ENCODE data around the gene GAL.

The GAL gene

GRCh38 chr11:68695531-68695930, 11.2 kb downstream of the GAL start:
- Mint-ChIP-seq H3K4me3 (no peak overlapping the region), H3K9me3 (peaks cover 10% of the 10 kb centered on the region), H3K36me3 (ENCODE audit: low read depth) (peaks cover 1% of the 10 kb centered on the region), H3K27me3 (peaks cover 14% of the 10 kb centered on the region), H3K4me1 (peaks cover 9% of the 10 kb centered on the region), H3K27ac (no peak overlapping the region)
- no peak for DNase-seq
- no peak for ATAC-seq

GRCh38 chr11:68698993-68699392, 14.6 kb downstream of the GAL start:
- Mint-ChIP-seq H3K27me3 (peaks cover 8% of the 10 kb centered on the region), H3K4me1 (no peaks in the 10 kb centered on the region), H3K9me3 (peaks cover 10% of the 10 kb centered on the region)

GRCh38 chr11:68704887-68705286, 20.5 kb downstream of the GAL start:
- no peak overlapping the region for H3K27ac Mint-ChIP-seq
- no peak for ATAC-seq
- no peak overlapping the region for H3K4me3 Mint-ChIP-seq
- no peaks in the 10 kb centered on the region for H3K27me3 Mint-ChIP-seq
- no peak for DNase-seq
- no peaks in the 10 kb centered on the region for H3K9me3 Mint-ChIP-seq
- H3K4me1 Mint-ChIP-seq = no peaks in the 10 kb centered on the region
- H3K36me3 Mint-ChIP-seq (ENCODE audit: low read depth) = no peaks in the 10 kb centered on the region

More at GRCh38 chr11:68698993-68699392, 14.6 kb downstream of the GAL start:
- Mint-ChIP-seq H3K27ac (no peak overlapping the region), H3K36me3 (ENCODE audit: low read depth) (peaks cover 1% of the 10 kb centered on the region), H3K4me3 (no peak overlapping the region)
- ATAC-seq = no peak
- DNase-seq = no peak

- Mint-ChIP-seq H3K9me3 (no peaks in the 10 kb centered on the region), H3K4me1 (no peaks in the 10 kb centered on the region), H3K4me3 (no peak overlapping the region), H3K27ac (no peak overlapping the region), H3K27me3 (no peaks in the 10 kb centered on the region), H3K36me3 (ENCODE audit: low read depth) (no peaks in the 10 kb centered on the region)
- no peak for ATAC-seq
- DNase-seq = no peak
Measured at GRCh38 chr11:68707527-68707926, 23.2 kb downstream of the GAL start.

- H3K27me3 Mint-ChIP-seq = no peaks in the 10 kb centered on the region
Measured at GRCh38 chr11:68709062-68709461, 24.7 kb downstream of the GAL start.

GRCh38 chr11:68710409-68710808, 26.1 kb downstream of the GAL start:
- ATAC-seq = no peak
- no peaks in the 10 kb centered on the region for H3K36me3 Mint-ChIP-seq (ENCODE audit: low read depth)
- DNase-seq = no peak
- H3K4me3 Mint-ChIP-seq = no peak overlapping the region
- H3K27ac Mint-ChIP-seq = no peak overlapping the region
- H3K4me1 Mint-ChIP-seq = no peaks in the 10 kb centered on the region
- no peaks in the 10 kb centered on the region for H3K9me3 Mint-ChIP-seq
- no peaks in the 10 kb centered on the region for H3K27me3 Mint-ChIP-seq

More at GRCh38 chr11:68709062-68709461, 24.7 kb downstream of the GAL start:
- Mint-ChIP-seq H3K9me3 (no peaks in the 10 kb centered on the region), H3K36me3 (ENCODE audit: low read depth) (no peaks in the 10 kb centered on the region), H3K4me3 (no peak overlapping the region), H3K27ac (no peak overlapping the region), H3K4me1 (no peaks in the 10 kb centered on the region)
- DNase-seq (no peak), ATAC-seq (no peak)

- no peak for ATAC-seq
- H3K4me3 Mint-ChIP-seq = no peak overlapping the region
- H3K9me3 Mint-ChIP-seq = no peaks in the 10 kb centered on the region
- no peaks in the 10 kb centered on the region for H3K36me3 Mint-ChIP-seq (ENCODE audit: low read depth)
- DNase-seq = no peak
- H3K4me1 Mint-ChIP-seq = no peaks in the 10 kb centered on the region
- no peak overlapping the region for H3K27ac Mint-ChIP-seq
- no peaks in the 10 kb centered on the region for H3K27me3 Mint-ChIP-seq
Measured at GRCh38 chr11:68711114-68711513, 26.8 kb downstream of the GAL start.

- H3K27ac Mint-ChIP-seq = no peak overlapping the region
- H3K4me1 Mint-ChIP-seq = no peaks in the 10 kb centered on the region
- no peaks in the 10 kb centered on the region for H3K27me3 Mint-ChIP-seq
- DNase-seq = no peak
- no peak for ATAC-seq
- peaks cover 4% of the 10 kb centered on the region for H3K9me3 Mint-ChIP-seq
- H3K36me3 Mint-ChIP-seq (ENCODE audit: low read depth) = peaks cover 3% of the 10 kb centered on the region
- no peak overlapping the region for H3K4me3 Mint-ChIP-seq
Measured at GRCh38 chr11:68714060-68714856, 29.9 kb downstream of the GAL start.

GRCh38 chr11:68715456-68716122, 31.2 kb downstream of the GAL start:
- no peak for ATAC-seq
- DNase-seq = no peak
- Mint-ChIP-seq H3K27ac (no peak overlapping the region), H3K36me3 (ENCODE audit: low read depth) (peaks cover 10% of the 10 kb centered on the region), H3K9me3 (peaks cover 15% of the 10 kb centered on the region), H3K4me1 (no peaks in the 10 kb centered on the region), H3K4me3 (no peak overlapping the region), H3K27me3 (peaks cover 2% of the 10 kb centered on the region)

GRCh38 chr11:68721075-68721474, 36.7 kb downstream of the GAL start:
- Mint-ChIP-seq H3K4me1 (no peaks in the 10 kb centered on the region), H3K27ac (no peak overlapping the region), H3K9me3 (peaks cover 15% of the 10 kb centered on the region), H3K27me3 (peaks cover 2% of the 10 kb centered on the region), H3K4me3 (no peak overlapping the region), H3K36me3 (ENCODE audit: low read depth) (peaks cover 10% of the 10 kb centered on the region)
- DNase-seq (no peak), ATAC-seq (no peak)

- Mint-ChIP-seq H3K27me3 (peaks cover 2% of the 10 kb centered on the region), H3K4me3 (no peak overlapping the region), H3K27ac (no peak overlapping the region), H3K36me3 (ENCODE audit: low read depth) (peaks cover 10% of the 10 kb centered on the region), H3K9me3 (peaks cover 15% of the 10 kb centered on the region), H3K4me1 (no peaks in the 10 kb centered on the region)
- no peak for DNase-seq
- ATAC-seq = no peak
Measured at GRCh38 chr11:68722143-68722542, 37.8 kb downstream of the GAL start.

GRCh38 chr11:68724293-68724692, 39.9 kb downstream of the GAL start:
- peaks cover 11% of the 10 kb centered on the region for H3K9me3 Mint-ChIP-seq
- peaks cover 7% of the 10 kb centered on the region for H3K36me3 Mint-ChIP-seq (ENCODE audit: low read depth)
- DNase-seq (no peak), ATAC-seq (no peak)
- no peak overlapping the region for H3K4me3 Mint-ChIP-seq
- H3K27ac Mint-ChIP-seq = no peak overlapping the region
- peaks cover 2% of the 10 kb centered on the region for H3K27me3 Mint-ChIP-seq
- no peaks in the 10 kb centered on the region for H3K4me1 Mint-ChIP-seq

- H3K4me1 Mint-ChIP-seq = no peaks in the 10 kb centered on the region
- H3K27me3 Mint-ChIP-seq = no peaks in the 10 kb centered on the region
- no peaks in the 10 kb centered on the region for H3K36me3 Mint-ChIP-seq (ENCODE audit: low read depth)
- H3K27ac Mint-ChIP-seq = no peak overlapping the region
- no peak overlapping the region for H3K4me3 Mint-ChIP-seq
- DNase-seq (no peak), ATAC-seq (no peak)
- H3K9me3 Mint-ChIP-seq = no peaks in the 10 kb centered on the region
Measured at GRCh38 chr11:68727783-68728182, 43.4 kb downstream of the GAL start.

- ATAC-seq (no peak), DNase-seq (no peak)
- no peak overlapping the region for H3K27ac Mint-ChIP-seq
- no peak overlapping the region for H3K4me3 Mint-ChIP-seq
- no peaks in the 10 kb centered on the region for H3K9me3 Mint-ChIP-seq
- no peaks in the 10 kb centered on the region for H3K36me3 Mint-ChIP-seq (ENCODE audit: low read depth)
- H3K4me1 Mint-ChIP-seq = no peaks in the 10 kb centered on the region
- H3K27me3 Mint-ChIP-seq = no peaks in the 10 kb centered on the region
Measured at GRCh38 chr11:68734111-68734510, 49.8 kb downstream of the GAL start.

- H3K27me3 Mint-ChIP-seq = no peaks in the 10 kb centered on the region
- no peaks in the 10 kb centered on the region for H3K9me3 Mint-ChIP-seq
- DNase-seq (no peak), ATAC-seq (no peak)
- no peak overlapping the region for H3K27ac Mint-ChIP-seq
- H3K4me1 Mint-ChIP-seq = no peaks in the 10 kb centered on the region
- H3K36me3 Mint-ChIP-seq (ENCODE audit: low read depth) = no peaks in the 10 kb centered on the region
- no peak overlapping the region for H3K4me3 Mint-ChIP-seq
Measured at GRCh38 chr11:68735125-68735524, 50.8 kb downstream of the GAL start.

All from activated naive CD8-positive, alpha-beta T cell treated with anti-CD3 and anti-CD28 coated beads, Interleukin-2, amount 50 U/mL, for 24 hours (primary cell).